Measurements from ENCODE around the gene TPO.

The TPO gene

GRCh38 chr2:1501038-1501851, 88.0 kb downstream of the TPO start:
- Histone ChIP-seq H3K9ac (ENCODE audit: low read length) (no peak overlapping the region), H3K4me1 (ENCODE audit: control insufficient read depth, insufficient read depth, low read length) (no peaks in the 10 kb centered on the region), H3K4me3 (ENCODE audit: low read length) (no peak overlapping the region), H3K27ac (ENCODE audit: low read depth, low read length) (no peak overlapping the region), H3K27me3 (ENCODE audit: control insufficient read depth, insufficient read depth, low read length) (no peaks in the 10 kb centered on the region), H3K36me3 (ENCODE audit: control insufficient read depth, insufficient read depth, low read length) (no peaks in the 10 kb centered on the region)

- H3K27me3 ChIP-seq (ENCODE audit: control insufficient read depth, insufficient read depth, low read length) = no peaks in the 10 kb centered on the region
- no peak overlapping the region for H3K9ac ChIP-seq (ENCODE audit: low read length)
- H3K4me3 ChIP-seq (ENCODE audit: low read length) = no peak overlapping the region
- no peaks in the 10 kb centered on the region for H3K36me3 ChIP-seq (ENCODE audit: control insufficient read depth, insufficient read depth, low read length)
- no peak overlapping the region for H3K27ac ChIP-seq (ENCODE audit: low read depth, low read length)
- H3K4me1 ChIP-seq (ENCODE audit: control insufficient read depth, insufficient read depth, low read length) = no peaks in the 10 kb centered on the region
Measured at GRCh38 chr2:1501991-1502390, 88.7 kb downstream of the TPO start.

DNA sequence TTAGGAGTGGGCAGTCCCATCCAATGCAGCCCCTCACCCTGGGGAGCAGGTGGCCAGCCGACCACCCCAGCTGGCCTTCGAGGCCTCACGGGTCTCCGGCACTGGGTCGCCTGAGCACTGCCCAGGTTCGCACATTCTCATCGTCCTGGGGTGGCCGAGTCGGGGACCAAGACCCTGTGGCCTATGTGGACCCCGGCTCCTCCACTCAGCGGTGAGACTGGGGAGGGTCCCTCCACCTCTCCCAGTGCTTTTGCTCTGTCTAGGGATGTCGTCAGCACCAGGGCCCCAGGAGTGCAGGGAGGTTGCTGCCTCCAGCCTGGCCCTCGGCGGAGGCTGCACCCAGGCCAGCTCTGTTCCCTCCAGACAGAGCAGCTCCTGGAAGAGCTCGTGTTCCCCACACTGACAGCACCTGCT, 89.6 kb downstream of the TPO start:
- H3K27ac ChIP-seq (ENCODE audit: low read depth, low read length) = no peak overlapping the region

GRCh38 chr2:1503471-1504310, 90.4 kb downstream of the TPO start:
- Histone ChIP-seq H3K4me3 (ENCODE audit: low read length) (no peak overlapping the region), H3K4me1 (ENCODE audit: control insufficient read depth, insufficient read depth, low read length) (no peaks in the 10 kb centered on the region), H3K36me3 (ENCODE audit: control insufficient read depth, insufficient read depth, low read length) (no peaks in the 10 kb centered on the region), H3K27me3 (ENCODE audit: control insufficient read depth, insufficient read depth, low read length) (no peaks in the 10 kb centered on the region), H3K9ac (ENCODE audit: low read length) (no peak overlapping the region), H3K27ac (ENCODE audit: low read depth, low read length) (no peak overlapping the region)

More for the DNA sequence above, 89.6 kb downstream of the TPO start:
- Histone ChIP-seq H3K9ac (ENCODE audit: low read length) (no peak overlapping the region), H3K4me3 (ENCODE audit: low read length) (no peak overlapping the region), H3K4me1 (ENCODE audit: control insufficient read depth, insufficient read depth, low read length) (no peaks in the 10 kb centered on the region), H3K27me3 (ENCODE audit: control insufficient read depth, insufficient read depth, low read length) (no peaks in the 10 kb centered on the region), H3K36me3 (ENCODE audit: control insufficient read depth, insufficient read depth, low read length) (no peaks in the 10 kb centered on the region)

GRCh38 chr2:1504311-1504750, 91.1 kb downstream of the TPO start:
- H3K27me3 ChIP-seq (ENCODE audit: control insufficient read depth, insufficient read depth, low read length) = no peaks in the 10 kb centered on the region
- H3K4me3 ChIP-seq (ENCODE audit: low read length) = no peak overlapping the region
- no peaks in the 10 kb centered on the region for H3K4me1 ChIP-seq (ENCODE audit: control insufficient read depth, insufficient read depth, low read length)
- no peak overlapping the region for H3K9ac ChIP-seq (ENCODE audit: low read length)
- no peaks in the 10 kb centered on the region for H3K36me3 ChIP-seq (ENCODE audit: control insufficient read depth, insufficient read depth, low read length)
- H3K27ac ChIP-seq (ENCODE audit: low read depth, low read length) = no peak overlapping the region

GRCh38 chr2:1505031-1505441, 91.8 kb downstream of the TPO start:
- Histone ChIP-seq H3K9ac (ENCODE audit: low read length) (no peak overlapping the region), H3K27me3 (ENCODE audit: control insufficient read depth, insufficient read depth, low read length) (no peaks in the 10 kb centered on the region), H3K4me1 (ENCODE audit: control insufficient read depth, insufficient read depth, low read length) (no peaks in the 10 kb centered on the region), H3K4me3 (ENCODE audit: low read length) (no peak overlapping the region), H3K27ac (ENCODE audit: low read depth, low read length) (no peak overlapping the region), H3K36me3 (ENCODE audit: control insufficient read depth, insufficient read depth, low read length) (no peaks in the 10 kb centered on the region)

GRCh38 chr2:1509271-1510065, 96.2 kb downstream of the TPO start:
- H3K9ac ChIP-seq (ENCODE audit: low read length) = no peak overlapping the region
- H3K27me3 ChIP-seq (ENCODE audit: control insufficient read depth, insufficient read depth, low read length) = no peaks in the 10 kb centered on the region
- H3K36me3 ChIP-seq (ENCODE audit: control insufficient read depth, insufficient read depth, low read length) = no peaks in the 10 kb centered on the region
- no peaks in the 10 kb centered on the region for H3K4me1 ChIP-seq (ENCODE audit: control insufficient read depth, insufficient read depth, low read length)
- H3K4me3 ChIP-seq (ENCODE audit: low read length) = no peak overlapping the region
- no peak overlapping the region for H3K27ac ChIP-seq (ENCODE audit: low read depth, low read length)

DNA sequence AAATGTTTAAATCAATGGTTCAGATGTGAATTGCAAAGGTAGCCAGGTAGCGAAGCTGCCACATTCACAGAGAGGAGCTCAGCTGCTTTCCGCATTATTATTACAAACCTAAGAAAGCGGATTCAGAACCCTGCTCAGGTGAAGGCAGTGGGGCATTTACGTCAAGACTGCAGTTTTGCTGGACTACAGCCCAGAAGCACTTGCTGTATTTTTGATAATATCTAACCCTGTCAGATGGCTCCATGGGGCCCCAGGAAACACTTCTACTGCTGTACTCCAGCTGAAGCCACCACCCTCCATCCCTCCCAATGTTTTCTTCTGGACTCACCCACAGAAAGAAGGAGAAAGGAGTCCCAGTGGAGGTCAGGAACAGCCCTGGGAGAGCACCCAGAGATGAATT, 96.9 kb downstream of the TPO start:
- no peak overlapping the region for H3K27ac ChIP-seq (ENCODE audit: low read depth, low read length)
- H3K4me3 ChIP-seq (ENCODE audit: low read length) = no peak overlapping the region
- H3K4me1 ChIP-seq (ENCODE audit: control insufficient read depth, insufficient read depth, low read length) = no peaks in the 10 kb centered on the region
- H3K36me3 ChIP-seq (ENCODE audit: control insufficient read depth, insufficient read depth, low read length) = no peaks in the 10 kb centered on the region
- H3K9ac ChIP-seq (ENCODE audit: low read length) = no peak overlapping the region
- H3K27me3 ChIP-seq (ENCODE audit: control insufficient read depth, insufficient read depth, low read length) = no peaks in the 10 kb centered on the region

DNA sequence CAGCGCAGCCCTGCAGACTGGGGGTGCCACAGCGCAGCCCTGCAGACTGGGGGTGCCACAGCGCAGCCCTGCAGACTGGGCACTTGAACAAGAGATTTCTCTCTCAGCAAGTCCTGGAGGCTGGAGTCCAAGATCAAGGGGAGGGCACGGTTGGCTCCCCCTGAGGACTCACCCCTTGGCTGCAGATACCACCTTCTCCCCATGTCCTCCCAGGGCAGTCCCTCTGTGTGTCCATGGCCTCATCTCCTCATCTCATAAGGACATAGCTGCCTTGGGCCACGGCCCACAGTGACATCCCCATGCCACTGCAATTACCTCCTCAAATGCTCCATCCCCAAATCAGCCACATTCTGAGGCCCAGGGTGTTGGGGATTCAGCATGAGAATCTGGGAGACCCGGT, 98.2 kb downstream of the TPO start:
- H3K9ac ChIP-seq (ENCODE audit: low read length) = no peak overlapping the region
- H3K27ac ChIP-seq (ENCODE audit: low read depth, low read length) = no peak overlapping the region
- H3K36me3 ChIP-seq (ENCODE audit: control insufficient read depth, insufficient read depth, low read length) = no peaks in the 10 kb centered on the region
- no peaks in the 10 kb centered on the region for H3K4me1 ChIP-seq (ENCODE audit: control insufficient read depth, insufficient read depth, low read length)
- H3K27me3 ChIP-seq (ENCODE audit: control insufficient read depth, insufficient read depth, low read length) = no peaks in the 10 kb centered on the region
- H3K4me3 ChIP-seq (ENCODE audit: low read length) = no peak overlapping the region

GRCh38 chr2:1512321-1513289, 99.3 kb downstream of the TPO start:
- H3K27me3 ChIP-seq (ENCODE audit: control insufficient read depth, insufficient read depth, low read length) = no peaks in the 10 kb centered on the region
- H3K27ac ChIP-seq (ENCODE audit: low read depth, low read length) = no peak overlapping the region
- no peaks in the 10 kb centered on the region for H3K4me1 ChIP-seq (ENCODE audit: control insufficient read depth, insufficient read depth, low read length)
- no peaks in the 10 kb centered on the region for H3K36me3 ChIP-seq (ENCODE audit: control insufficient read depth, insufficient read depth, low read length)
- no peak overlapping the region for H3K9ac ChIP-seq (ENCODE audit: low read length)
- H3K4me3 ChIP-seq (ENCODE audit: low read length) = no peak overlapping the region

DNA sequence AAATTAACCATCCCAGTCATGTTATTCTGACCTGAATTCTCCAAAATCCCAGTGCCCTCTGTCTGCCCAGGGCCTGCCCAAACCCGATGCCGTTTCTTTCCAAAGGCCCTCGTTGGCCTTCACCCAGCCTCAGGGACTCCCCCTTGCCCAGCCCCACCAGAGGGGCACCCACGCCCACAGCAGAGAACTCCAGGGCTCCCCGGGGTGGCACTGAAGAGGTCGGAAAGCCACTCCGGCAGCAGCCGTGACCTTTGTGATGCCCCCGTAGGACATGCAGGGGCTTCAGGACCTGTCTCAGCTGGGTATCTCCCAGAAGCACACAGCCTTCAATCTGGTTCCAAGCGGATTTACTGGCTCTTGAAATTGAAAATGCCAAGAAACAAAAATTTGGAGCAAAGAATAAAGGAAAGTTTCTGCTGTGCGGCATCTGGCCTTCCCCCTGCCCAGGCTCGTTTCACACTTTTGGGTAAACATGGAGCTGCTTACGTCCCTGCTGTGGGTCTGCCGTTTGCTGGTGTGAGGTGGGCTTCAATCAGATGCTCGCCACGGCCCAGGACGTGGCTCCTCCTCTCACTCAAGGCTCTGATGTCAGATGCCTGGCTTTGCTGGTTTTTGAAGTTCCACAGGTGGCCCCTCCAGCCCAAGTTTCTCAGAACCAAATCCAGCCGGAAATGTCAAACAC, 101.3 kb downstream of the TPO start:
- Histone ChIP-seq H3K27me3 (ENCODE audit: control insufficient read depth, insufficient read depth, low read length) (no peaks in the 10 kb centered on the region), H3K36me3 (ENCODE audit: control insufficient read depth, insufficient read depth, low read length) (no peaks in the 10 kb centered on the region), H3K4me1 (ENCODE audit: control insufficient read depth, insufficient read depth, low read length) (no peaks in the 10 kb centered on the region), H3K27ac (ENCODE audit: low read depth, low read length) (no peak overlapping the region), H3K9ac (ENCODE audit: low read length) (no peak overlapping the region), H3K4me3 (ENCODE audit: low read length) (no peak overlapping the region)
